GOT3 (cell line): ENCODE results near the gene MPPED2.

Experiments used
- DNase-seq: peaks from one replicate; lab custom pipeline; 2025; ENCODE audit warnings: mixed read lengths; lab: John Stamatoyannopoulos, UW

MPPED2 gene

DNA sequence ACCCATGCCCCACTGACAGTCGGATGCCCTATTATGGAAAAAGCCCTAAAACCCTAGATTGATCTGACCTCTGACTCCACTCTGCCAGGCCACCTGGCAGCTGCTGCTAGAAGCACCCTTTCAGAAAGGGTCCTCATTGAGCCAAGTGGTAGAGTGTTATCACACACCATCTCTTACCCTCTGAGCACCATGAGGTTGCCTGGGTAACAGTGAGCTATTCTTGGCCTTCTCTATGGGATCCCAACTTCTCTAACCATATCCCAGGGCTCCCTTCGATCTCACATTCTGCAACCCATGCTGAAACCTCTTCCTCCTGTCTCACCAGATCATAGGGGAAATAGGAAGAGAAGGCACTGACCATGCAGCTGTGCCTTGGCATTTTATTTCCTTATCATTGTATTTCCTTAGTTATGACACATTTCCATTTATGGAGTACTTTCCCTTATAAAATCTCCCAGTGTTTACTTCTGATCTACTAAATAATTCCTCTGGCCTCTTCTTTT lies 52.7 kb downstream of the MPPED2 start:
- DNase-seq = no peak

DNA sequence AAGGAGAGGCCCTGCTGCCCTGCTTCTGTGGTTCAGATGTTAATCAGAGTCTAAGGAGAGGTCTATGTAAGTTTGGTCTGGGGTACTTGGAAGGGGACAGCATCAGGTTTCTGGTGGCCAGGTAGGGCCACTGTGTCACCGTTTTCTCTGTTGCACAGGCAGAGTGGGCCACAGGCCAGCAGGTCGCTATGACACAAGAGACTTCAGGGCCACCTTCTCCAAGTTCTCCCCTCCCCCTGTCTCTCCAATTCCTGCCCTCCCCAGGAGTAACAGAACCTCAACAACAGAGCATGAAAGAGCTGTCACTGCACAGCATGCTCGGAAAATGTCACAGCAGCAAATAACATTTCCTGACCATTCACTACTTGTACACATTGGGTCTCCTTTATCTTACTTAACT lies 58.6 kb downstream of the MPPED2 start:
- no peak for DNase-seq

DNA sequence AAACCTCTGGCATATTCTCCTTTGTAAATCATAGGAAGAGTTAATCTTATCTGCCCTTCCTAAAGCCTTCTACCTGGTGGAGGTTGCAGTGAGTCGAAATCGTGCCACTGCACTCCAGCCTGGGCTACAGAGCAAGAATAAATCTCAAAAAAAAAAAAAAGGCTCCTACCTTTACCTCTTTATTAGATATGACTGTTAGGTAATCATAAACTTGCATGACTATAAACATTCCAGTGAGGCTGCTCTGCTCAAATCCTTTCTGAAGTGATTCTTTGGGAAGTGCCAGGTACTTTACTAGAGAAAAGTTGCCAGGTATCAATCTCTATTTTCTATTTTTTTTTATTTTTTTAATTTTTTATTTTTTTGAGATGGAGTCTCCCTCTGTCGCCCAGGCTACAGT lies 59.6 kb downstream of the MPPED2 start:
- DNase-seq = no peak

DNA sequence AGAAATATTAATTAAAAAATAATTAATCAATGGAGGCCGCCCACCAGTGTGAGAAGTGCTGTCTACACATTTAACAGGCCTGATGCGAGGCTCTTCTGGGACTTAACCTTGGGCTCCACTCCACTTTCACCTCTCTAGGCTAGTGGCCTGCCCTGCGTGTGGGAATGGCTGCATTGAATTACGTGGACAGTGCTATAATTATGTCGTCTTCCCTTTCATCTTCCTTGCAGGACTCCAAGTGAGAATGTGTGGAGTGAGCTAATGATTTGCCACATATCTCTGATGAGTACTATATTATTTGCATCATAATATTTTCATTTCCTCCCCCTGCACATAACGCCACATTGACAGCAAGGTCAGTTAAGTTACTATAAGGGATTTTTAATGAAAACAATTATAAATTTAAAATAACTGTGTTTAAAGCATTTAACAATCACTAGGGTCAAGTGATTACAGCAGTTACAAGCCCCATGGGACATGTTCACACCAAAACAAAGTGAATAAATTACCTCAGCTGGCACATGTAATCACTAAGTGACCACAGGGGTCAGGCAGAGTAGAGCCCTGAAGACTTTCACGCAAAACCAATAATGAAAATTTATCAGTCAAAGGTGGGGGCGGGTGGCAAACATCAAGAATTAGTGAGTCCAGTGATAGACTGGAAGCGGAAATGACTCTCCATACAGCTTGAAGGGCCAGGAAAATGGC lies 63.5 kb downstream of the MPPED2 start:
- no peak for DNase-seq

DNA sequence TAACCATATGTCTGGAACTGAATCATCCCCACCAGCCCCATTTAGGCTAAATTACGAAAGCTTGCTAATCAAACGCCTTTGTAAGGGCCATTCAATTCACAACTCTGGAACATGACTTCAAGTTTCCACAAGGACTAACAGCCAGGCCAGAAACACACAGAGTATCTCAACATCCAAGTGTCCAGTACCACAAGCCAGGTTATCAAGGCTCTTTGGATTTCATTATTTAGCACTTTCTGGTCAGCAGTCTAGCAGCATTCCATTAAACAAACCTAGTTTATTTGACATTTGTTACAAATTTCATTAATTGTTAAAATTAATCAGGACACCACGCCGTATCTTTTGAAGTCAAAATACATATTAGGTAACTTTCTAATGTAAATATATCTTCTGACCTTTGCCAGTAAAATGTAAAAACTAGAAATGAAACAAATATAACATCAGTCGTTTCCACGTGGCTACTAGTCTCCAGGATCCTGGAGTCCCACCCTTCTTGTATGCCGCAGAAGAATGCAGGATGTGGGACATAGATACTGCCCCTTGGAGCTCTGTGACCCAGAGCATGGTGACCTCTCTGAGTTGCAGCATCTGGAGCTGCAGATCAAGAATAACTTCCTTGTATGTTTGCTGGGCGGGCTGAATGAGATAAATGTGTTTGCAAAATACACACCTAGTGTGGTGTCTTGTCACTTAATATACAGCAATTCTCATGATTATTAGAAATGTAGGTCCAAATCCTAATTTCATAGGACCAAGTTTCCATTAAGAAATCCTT lies 64.7 kb downstream of the MPPED2 start:
- no peak for DNase-seq

DNA sequence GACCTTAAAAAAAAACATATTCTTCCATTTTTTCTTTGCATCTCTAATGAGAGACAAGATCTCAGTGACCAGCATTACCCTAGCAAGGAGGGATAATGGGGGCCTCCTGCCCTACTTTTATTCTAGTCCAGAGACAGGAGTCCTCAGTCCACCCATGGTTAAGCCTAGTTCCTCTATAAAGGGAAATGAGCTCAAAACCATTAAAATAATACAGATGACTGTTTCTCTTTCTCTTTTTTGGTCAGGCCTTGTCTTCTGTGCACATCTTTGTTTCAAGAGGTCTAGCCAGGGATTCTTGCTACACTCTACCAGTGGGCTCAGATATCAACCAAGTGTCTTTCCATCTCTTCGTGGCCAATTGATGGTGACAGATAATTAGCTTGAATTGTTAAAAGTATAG lies 73.1 kb downstream of the MPPED2 start:
- DNase-seq = no peak

DNA sequence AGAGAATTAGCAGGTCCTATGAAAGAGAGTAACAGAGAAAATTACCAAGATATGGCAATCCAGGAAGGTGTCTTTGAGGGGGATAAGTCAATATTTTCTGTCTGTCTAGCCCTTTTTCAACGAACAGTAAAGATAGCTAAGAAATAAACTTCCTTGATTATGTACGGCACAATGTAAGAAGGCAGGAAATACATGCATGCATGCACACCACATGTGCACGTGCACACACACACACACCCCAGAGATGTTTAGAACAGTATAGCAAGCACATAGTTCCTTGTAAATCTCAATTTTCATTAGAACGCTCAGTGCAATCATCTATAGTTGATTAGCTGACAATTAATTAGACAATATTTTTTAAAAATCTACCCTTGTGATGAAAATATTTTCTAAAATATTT lies 74.7 kb downstream of the MPPED2 start:
- DNase-seq = no peak

DNA sequence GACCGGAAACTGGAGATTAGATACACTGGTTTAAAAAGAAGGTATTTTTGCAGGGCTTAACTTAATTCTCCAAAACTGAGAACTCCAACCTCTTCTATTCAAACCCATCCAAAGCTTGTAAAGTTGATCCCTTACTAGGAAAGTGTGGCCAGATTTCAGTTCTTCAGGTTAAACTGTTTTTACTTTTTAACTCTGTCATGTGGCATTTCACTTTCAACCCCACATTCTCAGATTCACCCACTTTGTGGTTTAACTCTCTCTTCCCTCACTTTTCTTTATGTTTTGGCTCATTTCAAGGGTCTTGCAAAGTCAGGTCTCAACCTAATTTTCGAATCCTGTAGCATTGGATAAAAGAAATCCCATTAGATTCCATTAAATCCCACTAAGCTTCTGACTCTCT lies 75.4 kb downstream of the MPPED2 start:
- no peak for DNase-seq

DNA sequence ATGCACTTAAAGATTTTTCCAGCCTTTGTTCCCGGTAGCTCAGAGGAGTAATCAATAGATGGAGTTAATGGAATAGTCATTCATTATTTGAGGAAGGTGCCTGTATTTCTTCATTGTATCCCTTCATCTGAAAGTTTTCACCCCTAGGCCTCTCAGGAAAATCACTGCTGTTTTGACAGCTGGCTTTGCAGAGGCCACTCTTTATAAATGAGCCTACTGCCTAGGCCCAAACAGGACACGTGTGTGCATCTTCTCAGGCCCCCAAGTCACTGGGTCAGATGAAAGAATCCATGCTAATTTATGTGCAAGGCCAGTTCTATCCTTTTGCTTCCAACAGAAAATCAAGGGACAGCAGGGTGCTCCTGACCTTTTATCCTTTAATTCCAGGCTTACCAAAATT lies 76.8 kb downstream of the MPPED2 start:
- no peak for DNase-seq

DNA sequence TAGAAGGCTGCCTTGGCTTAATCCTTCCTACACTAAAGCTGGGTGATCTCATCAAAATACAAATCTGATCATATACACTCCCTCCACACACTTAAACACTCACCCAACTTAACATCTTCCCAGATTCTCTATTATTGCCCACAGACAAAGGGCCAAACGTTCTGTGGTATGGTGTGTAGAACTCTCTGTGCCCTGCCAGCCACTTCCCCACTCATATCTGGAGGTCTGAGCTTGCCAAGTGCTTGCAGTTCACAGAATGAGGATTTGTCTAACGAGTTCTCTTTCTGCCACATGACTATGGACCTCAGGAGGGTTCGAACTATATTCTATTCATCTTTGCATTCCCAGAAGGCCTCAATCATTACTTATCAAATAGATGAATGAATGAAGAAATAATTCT lies 77.6 kb downstream of the MPPED2 start:
- DNase-seq = no peak

DNA sequence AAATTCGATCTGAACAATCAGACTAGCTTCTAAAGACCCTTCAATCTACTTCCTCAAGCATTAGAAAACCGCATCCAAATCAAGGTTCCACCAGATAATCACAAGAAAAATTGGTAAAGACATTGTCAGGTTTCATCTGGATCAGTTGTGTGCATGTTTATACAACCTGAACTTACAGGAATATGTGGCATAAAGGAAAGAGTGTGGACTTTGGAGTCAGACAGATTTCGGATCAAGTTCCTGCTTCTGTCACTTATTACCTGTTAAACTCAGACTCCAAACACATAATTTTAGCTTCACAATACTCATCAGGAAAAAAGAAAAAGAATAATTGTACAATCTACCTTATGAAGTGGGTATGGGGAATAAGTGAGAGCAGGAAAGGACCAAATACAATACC lies 80.5 kb downstream of the MPPED2 start:
- no peak for DNase-seq

DNA sequence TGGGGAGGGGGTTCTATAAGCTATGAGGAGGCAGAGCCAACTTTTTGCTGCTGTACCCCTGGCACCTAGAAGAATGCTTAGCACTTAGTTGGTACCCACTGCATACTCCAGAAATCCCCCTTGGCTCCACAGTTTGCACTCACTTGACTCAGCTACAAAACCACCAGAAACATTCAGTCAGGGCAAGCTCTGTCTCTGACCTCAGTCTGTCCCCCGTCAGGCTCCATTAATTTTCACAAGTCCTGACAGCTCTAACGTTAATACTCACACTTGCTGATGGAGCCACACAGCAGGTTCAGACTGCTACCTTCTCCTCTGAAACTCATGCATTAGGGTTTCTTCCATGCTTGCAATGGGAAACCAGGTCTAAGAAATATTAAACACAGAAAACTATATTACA lies 81.7 kb downstream of the MPPED2 start:
- no peak for DNase-seq

DNA sequence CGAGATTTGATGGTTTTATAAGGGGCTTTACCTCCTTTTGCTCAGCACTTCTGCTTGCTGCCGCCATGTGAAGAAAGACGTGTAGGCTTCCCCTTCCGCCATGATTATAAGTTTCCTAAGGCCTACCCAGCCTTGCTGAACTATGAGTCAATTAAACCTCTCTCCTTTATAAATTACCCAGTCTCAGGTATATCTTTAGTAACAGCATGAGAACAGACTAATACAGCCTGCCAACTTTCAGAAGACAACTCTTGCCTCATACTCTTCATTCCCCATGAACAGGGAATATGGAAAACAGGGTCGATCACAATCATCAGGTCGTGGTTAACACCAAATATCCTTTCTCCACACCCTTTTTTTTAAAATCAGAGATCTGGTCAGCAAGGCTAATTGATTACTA lies 83.0 kb downstream of the MPPED2 start:
- DNase-seq = no peak

DNA sequence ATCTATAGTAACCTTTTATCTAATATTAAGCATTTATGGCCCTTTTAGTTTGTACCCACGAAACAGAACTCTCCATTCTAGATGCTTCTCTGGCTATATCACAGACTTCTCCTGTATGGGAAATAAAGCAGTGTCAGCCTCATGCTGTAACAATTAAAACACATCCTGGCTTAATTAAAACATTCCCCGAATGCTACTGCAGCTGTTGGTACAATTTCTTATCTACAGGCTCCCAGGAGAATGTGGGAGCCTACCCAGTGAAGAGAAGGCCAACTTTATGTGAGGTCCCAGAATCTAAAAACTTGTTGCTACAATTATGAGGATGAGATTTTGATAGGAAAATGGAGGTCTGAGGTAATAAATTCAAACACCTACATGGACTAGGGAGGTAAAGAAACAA lies 83.8 kb downstream of the MPPED2 start:
- no peak for DNase-seq

DNA sequence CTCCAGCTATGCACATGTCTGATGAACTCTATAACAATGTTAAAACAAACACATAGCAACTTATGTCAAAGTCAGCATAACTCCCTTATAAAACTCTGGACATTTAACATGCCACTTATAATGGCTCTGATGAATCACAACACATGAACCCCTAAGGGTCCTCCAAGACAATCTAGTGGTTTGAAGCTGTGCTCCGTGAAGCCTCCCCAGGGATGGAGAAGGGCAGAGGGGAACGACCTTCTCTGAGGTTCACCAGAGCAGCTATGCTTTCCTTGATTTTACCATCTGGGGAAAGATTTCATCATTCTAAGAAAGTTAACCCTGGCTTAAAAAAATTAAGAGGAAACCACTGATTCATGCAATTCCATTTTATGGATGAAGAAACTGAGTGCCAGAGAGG lies 84.4 kb downstream of the MPPED2 start:
- DNase-seq = no peak

DNA sequence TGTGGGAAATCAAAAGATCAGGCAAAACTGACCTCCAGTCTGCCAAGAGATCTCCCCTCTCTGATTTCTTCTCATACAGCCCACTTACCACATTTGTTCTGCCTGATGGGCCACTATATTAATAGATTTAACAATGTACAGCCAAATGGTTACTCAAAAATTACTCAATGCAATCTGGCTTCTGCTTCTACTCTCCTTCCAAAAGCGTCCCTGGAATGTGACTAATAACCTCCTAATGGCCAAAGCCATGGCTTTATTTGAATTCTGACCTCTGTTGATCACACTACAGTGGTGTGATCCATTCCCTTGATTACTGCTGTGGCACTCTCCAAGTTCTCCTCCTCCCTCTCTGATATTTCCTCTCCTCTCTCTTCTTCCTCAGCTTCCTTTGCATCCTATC lies 86.2 kb downstream of the MPPED2 start:
- no peak for DNase-seq

DNA sequence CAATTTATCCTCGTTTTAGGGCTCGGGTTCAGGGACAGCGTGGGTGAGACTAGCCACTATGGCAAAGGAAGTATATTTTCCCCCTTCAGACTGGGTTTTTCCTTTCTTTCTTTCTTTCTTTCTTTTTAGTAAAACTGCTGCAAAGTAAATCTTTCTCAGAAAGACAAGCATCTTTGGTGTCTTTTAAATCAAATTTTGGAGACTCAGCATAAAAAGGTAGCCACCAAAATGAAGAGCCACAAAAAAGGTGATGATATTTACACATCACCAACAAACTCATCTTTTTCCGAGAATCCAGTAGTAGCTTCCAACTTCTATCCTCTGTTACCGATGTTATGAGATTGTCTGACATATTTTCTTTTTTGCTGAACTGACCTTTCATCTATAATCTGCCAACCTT lies 88.6 kb downstream of the MPPED2 start:
- DNase-seq = no peak

DNA sequence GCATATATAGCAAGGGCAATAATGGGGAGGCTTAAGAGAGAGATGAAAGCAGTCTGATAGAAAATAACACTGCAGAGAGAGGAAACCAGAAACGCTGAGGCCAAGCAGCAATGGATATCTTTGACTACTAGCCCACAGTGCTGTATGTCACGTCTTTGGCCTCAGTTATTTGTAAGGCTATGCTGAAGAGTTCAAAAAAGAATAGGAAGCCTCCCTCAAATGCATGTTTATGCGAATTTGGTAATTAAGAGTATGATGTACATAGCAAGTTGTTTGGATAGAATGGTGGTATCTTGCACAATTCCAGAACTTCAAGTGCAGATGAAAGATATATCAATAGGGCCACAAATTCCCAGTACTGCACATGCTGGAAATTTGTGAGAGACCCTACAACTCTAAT lies 89.2 kb downstream of the MPPED2 start:
- no peak for DNase-seq

DNA sequence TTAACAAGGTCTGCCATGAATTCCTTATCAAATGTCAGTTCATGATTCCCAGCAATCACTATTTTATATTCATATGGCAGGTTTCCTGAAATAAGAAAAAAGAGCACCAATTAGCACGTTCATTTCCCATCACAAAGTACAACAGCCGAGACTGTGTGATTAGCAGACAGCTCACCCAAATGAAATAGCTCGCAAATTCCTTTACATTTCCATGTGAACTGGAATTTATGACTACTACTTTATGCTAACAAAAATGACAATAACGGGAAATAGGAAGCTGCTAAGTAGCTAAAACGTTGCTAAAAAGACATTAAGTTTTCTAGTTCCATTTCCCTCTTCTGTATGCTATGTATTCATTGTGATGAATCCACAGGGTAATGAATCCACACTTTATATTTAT lies 90.7 kb downstream of the MPPED2 start:
- DNase-seq = no peak

DNA sequence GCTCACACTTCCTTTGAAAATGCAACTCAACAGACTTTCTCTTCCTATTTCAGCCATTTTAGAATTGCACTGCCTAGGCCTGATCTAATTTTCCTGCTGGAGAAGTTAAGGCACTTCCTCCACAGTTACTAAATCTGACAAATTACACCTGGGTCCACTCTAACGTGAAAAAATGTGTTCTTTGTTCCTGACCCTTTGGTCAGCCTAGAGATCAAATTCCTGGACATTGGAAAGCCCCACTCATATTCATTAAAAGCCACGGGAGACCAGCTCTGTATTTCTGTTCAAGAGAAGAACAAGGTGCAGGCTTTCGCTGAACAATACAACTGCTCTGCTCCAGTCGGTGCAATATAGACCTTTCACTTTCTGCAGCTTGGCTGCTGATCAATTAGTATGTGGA lies 96.6 kb downstream of the MPPED2 start:
- DNase-seq = no peak

DNA sequence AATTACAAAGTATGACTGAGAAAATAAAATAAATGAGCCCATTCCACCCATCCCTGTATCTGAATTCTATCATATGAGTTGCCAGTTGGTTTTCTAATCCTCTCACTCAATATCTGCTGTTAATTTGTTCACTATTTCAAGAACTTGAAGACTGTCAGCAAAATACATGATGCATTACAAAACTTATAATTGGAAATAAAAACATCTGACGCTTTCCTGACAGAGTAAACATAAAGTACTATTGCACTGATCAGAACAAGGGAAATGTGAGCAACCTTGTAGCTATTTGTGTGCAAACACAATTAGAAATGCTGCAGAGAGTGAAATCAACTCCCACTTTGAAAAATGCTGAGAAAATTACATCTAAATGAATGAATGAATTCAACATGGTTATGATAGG lies 97.1 kb downstream of the MPPED2 start:
- DNase-seq = no peak

DNA sequence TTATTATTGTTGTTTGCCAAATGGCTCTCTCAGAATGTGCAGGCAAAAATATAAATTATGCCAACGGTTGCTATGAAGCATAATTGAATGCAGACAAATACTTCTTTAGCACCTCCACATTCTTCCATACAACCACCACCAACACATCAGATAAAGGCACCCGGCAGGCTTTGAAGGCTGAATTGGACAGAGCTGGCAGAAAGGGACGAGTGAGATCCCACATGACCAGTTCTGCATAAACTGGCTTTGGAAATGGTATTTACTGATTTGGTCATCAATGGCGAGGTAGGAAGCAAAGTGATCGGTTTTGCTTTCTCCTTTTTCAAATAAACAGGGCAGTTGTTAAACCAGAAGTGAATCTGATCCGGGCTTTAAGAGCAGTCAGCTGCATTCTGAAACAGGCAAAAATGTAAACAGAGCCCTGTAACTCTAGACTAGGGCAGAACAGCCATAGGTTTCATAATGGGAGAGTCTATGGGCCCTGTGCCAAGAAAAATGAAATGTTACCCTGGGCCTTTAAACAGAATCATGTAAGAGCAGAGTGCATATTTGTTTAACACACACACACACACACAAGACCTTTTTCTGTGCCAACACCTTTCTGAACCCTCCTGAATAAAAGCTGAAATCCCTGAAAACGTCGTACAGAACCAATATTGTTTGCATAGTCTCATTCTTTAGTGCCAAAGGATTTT lies 97.7 kb downstream of the MPPED2 start:
- DNase-seq = no peak
